PC-9 (cell line): Measurements from ENCODE around the gene SEMA5A. TPM values are rescaled to one million over a fixed set of nuclear protein-coding genes. Genes with fewer than 3 reads are reported as not detected.

ENCODE experiments used
- BruUV-seq: library from RNA; stranded (reverse); fragments of 400-500 nt; replicated peaks from 2 replicates; lab custom pipeline; 2021; lab: Mats Ljungman, UMichigan
- CTCF ChIA-PET: fragments of 300-600 bp; sonication (Branson Sonifier 250); formaldehyde crosslinking; loops from one replicate; lab custom pipeline; 2022; ENCODE audit warnings: antibody characterized with exemption; lab: Charles Lee
- POLR2A ChIA-PET: fragments of 300-600 bp; sonication (Branson Sonifier 250); formaldehyde crosslinking; loops from one replicate; lab custom pipeline; 2022; ENCODE audit warnings: antibody characterized with exemption; ENCODE audit not compliant: unreplicated experiment; lab: Charles Lee
- DNase-seq, 2 experiments: peaks; one replicate each; pipeline versions ENCODE4 v3.0.0 to v3.0.0-alpha.2; 2015 to 2022; ENCODE audit warnings: mixed read lengths in 1 of 2
- H2AFZ ChIP-seq: fragments of 200-600 bp; sonication (generic); 2 replicates; pipeline ENCODE4 v1.8.1; 2017; ENCODE audit warnings: antibody characterized with exemption
- H3F3A ChIP-seq: fragments of 200-600 bp; sonication (generic); 2 replicates; pipeline ENCODE4 v1.8.1; 2017; ENCODE audit warnings: antibody characterized with exemption, mild to moderate bottlenecking, low read depth; ENCODE audit not compliant: insufficient read depth
- H3K27ac ChIP-seq: fragments of 200-600 bp; sonication (generic); 2 replicates; pipeline ENCODE4 v1.6.1; 2016; ENCODE audit warnings: mixed run types
- H3K27me3 ChIP-seq: fragments of 200-600 bp; sonication (generic); 2 replicates; pipeline ENCODE4 v1.6.1; 2016; ENCODE audit warnings: low read depth, mixed run types; ENCODE audit not compliant: insufficient read depth
- H3K36me3 ChIP-seq: fragments of 200-600 bp; sonication (generic); 2 replicates; pipeline ENCODE4 v1.6.1; 2016; ENCODE audit warnings: low read depth, mixed run types
- H3K4me1 ChIP-seq: fragments of 200-600 bp; sonication (generic); replicated peaks from 2 replicates; pipeline ENCODE4 v1.6.1; 2016; ENCODE audit warnings: mixed run types; ENCODE audit not compliant: insufficient read depth
- H3K4me2 ChIP-seq: fragments of 200-600 bp; sonication (generic); 2 replicates; pipeline ENCODE4 v1.6.1; 2017; ENCODE audit warnings: mixed run types
- H3K4me3 ChIP-seq: fragments of 200-600 bp; sonication (generic); 2 replicates; pipeline ENCODE4 v1.6.1; 2016; ENCODE audit warnings: mixed run types
- H3K79me2 ChIP-seq: fragments of 200-600 bp; sonication (generic); 2 replicates; pipeline ENCODE4 v1.6.1; 2017; ENCODE audit warnings: low read depth, mixed run types
- H3K9me2 ChIP-seq: fragments of 200-600 bp; sonication (generic); 2 replicates; pipeline ENCODE4 v1.8.1; 2017; ENCODE audit warnings: mild to moderate bottlenecking; ENCODE audit not compliant: insufficient read depth
- H3K9me3 ChIP-seq: fragments of 200-600 bp; sonication (generic); 2 replicates; pipeline ENCODE4 v1.8.1; 2016; ENCODE audit warnings: low read depth; ENCODE audit not compliant: insufficient read depth
- H4K20me1 ChIP-seq: fragments of 200-600 bp; sonication (generic); 2 replicates; pipeline ENCODE4 v1.8.1; 2017; ENCODE audit not compliant: insufficient read depth
- EZH2 ChIP-seq: fragments of 200-600 bp; sonication (generic); IDR thresholded peaks from 2 replicates; pipeline ENCODE4 v1.8.0; 2017; ENCODE audit warnings: antibody characterized with exemption, low read depth
- intact Hi-C: fragments of 100-400 bp; cut with micrococcal nuclease; formaldehyde crosslinking; loops from one replicate; pipeline ENCODE4 v1.10.0; 2022; ENCODE audit not compliant: unreplicated experiment
- total RNA-seq: library from RNA; stranded (reverse); gene quantifications from 2 replicates; pipeline ENCODE4 v1.2.3, GENCODE V29; 2021
- TF ChIP-seq, protein P1 (sequence below): fragments of 200-600 bp; sonication (generic); conservative IDR thresholded peaks from 2 replicates; pipeline ENCODE4 v1.6.1; 2017; ENCODE audit warnings: mixed run types, antibody characterized with exemption, mild to moderate bottlenecking, moderate library complexity

Gene SEMA5A
- total RNA-seq, 1 experiment from 2014 or later: not detected

GRCh38 chr5:9059920-9060691 is 485.8 kb downstream of the SEMA5A start:
- Histone ChIP-seq H3F3A (peaks cover 4% of the 10 kb centered on the region; the same call in 1 of the 2 replicates), H3K9me3 (no peaks in the 10 kb centered on the region), H3K79me2 (no peaks in the 10 kb centered on the region), H3K27me3 (no peaks in the 10 kb centered on the region), H4K20me1 (no peaks in the 10 kb centered on the region), H2AFZ (no peak overlapping the region), H3K4me2 (peak overlapping the region; percentile 43), H3K9me2 (no peaks in the 10 kb centered on the region), H3K4me1 (peaks cover 19% of the 10 kb centered on the region), H3K36me3 (no peaks in the 10 kb centered on the region), H3K4me3 (no peak overlapping the region), H3K27ac (peak overlapping the region; percentile 85)
- intact Hi-C loops: no loop called here
- ChIA-PET POLR2A (no interaction called here), CTCF (no interaction called here)
- BruUV-seq: no TSS peak
- TF ChIP-seq, protein P1, sequence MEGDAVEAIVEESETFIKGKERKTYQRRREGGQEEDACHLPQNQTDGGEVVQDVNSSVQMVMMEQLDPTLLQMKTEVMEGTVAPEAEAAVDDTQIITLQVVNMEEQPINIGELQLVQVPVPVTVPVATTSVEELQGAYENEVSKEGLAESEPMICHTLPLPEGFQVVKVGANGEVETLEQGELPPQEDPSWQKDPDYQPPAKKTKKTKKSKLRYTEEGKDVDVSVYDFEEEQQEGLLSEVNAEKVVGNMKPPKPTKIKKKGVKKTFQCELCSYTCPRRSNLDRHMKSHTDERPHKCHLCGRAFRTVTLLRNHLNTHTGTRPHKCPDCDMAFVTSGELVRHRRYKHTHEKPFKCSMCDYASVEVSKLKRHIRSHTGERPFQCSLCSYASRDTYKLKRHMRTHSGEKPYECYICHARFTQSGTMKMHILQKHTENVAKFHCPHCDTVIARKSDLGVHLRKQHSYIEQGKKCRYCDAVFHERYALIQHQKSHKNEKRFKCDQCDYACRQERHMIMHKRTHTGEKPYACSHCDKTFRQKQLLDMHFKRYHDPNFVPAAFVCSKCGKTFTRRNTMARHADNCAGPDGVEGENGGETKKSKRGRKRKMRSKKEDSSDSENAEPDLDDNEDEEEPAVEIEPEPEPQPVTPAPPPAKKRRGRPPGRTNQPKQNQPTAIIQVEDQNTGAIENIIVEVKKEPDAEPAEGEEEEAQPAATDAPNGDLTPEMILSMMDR: no peak
- no peak for TF ChIP-seq EZH2
- peak in 1 of 2 experiments; percentile 87 for DNase-seq

DNA sequence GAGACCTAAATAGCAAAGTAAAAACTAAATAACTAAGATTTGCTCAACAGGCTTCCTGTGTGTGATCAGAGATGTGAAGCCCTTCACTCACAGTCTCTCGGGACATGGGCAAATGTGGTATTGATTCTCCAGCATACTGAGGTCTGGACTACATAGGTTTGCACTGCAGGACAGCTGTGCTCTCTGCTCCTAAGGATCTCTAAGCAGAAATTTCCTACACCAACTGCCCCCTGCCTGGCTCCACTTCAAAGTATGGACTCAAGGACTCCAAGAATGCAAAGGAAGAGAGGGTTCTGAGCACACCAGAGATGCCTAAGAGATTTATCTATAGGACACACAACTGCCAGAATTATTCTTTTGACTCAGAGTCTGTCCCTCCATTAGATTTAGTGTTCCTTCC is 487.2 kb downstream of the SEMA5A start:
- Histone ChIP-seq H2AFZ (no peak overlapping the region), H4K20me1 (no peaks in the 10 kb centered on the region), H3K79me2 (no peaks in the 10 kb centered on the region), H3K36me3 (no peaks in the 10 kb centered on the region), H3K9me3 (no peaks in the 10 kb centered on the region), H3K4me3 (no peak overlapping the region), H3K4me1 (peaks cover 19% of the 10 kb centered on the region), H3K9me2 (no peaks in the 10 kb centered on the region), H3K27me3 (no peaks in the 10 kb centered on the region), H3K4me2 (no peak overlapping the region), H3K27ac (no peak overlapping the region), H3F3A (peaks cover 4% of the 10 kb centered on the region; the same call in 1 of the 2 replicates)
- TF ChIP-seq, protein P1: no peak
- no peak for TF ChIP-seq EZH2
- ChIA-PET CTCF (no interaction called here), POLR2A (no interaction called here)
- no peak for DNase-seq
- BruUV-seq: no TSS peak
- intact Hi-C loops: no loop called here

DNA sequence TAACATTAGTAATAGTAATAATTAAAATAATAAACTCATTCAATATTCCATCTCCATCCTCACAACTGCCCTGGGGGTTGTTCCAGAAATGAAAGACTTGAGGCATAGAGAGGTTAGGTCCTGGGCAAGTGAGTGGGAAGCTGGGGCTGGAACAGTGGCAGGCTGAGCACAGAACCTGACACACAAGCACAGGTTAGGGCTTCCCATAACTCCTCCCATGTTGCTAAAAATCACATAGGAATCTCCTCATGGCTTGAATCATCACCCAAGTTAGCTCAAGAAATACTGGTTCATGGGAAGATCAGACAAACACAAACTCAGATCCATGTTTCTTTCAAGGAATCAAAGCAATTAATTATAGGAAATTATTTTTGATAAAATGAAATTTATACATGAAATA is 487.7 kb downstream of the SEMA5A start:
- Histone ChIP-seq H4K20me1 (no peaks in the 10 kb centered on the region), H3K4me1 (peaks cover 19% of the 10 kb centered on the region), H3K4me2 (no peak overlapping the region), H3K4me3 (no peak overlapping the region), H3K27me3 (no peaks in the 10 kb centered on the region), H3K27ac (no peak overlapping the region), H3F3A (peaks cover 4% of the 10 kb centered on the region; the same call in 1 of the 2 replicates), H3K9me3 (no peaks in the 10 kb centered on the region), H3K36me3 (no peaks in the 10 kb centered on the region), H3K79me2 (no peaks in the 10 kb centered on the region), H3K9me2 (no peaks in the 10 kb centered on the region), H2AFZ (no peak overlapping the region)
- ChIA-PET POLR2A (no interaction called here), CTCF (no interaction called here)
- BruUV-seq: no TSS peak
- DNase-seq: no peak
- no peak for TF ChIP-seq EZH2
- TF ChIP-seq, protein P1: no peak
- intact Hi-C loops: no loop called here
